Stimulated activated CD8-positive, alpha-beta memory T cell treated with anti-CD3 and anti-CD28 coated beads, Interleukin-7, amount 100 ng/mL, for 4 hours (primary cell): Measurements from ENCODE around the gene DAGLB.

ENCODE experiments used
- DNase-seq, 2 donors: peaks; one replicate each; pipeline ENCODE4 v3.0.0-alpha.2; 2020; ENCODE audit warnings: low read depth in 2 of 2

Gene DAGLB

DNA sequence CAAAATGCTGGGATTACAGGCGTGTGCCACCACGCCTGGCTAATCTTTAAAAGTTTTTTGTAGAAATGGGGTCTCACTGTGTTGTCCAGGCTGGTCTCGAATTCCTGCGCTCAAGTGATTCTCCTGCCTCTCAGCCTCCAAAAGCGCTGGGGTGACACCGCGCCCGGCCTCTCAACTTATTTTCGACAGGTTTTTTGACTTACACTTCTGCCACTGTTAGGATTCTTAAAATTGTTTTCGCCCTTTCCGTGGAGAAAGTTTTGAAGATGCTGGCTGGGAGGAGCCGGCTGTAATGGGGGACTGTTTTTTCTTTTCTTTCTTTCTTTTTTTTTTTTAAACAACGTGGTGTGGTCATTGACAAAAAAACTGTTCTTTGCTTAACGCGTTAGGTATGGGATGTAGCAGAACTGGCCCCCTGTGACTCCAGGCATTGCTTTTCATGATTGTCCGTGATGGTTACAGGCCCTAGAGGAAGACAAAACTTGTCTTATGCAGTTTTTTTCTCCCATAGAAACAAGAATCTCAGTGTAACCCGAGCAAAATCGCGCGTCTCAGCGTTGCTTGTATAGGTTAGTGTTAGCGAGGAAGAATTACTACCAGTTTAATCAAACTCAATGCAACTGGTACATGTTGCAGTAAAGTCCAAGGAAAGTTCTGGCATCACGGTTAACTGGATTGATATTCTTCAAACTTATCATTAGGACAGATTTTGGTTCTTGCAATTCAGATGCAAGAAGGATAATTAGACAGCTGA, 72.2 kb downstream of the DAGLB start:
- no peak for DNase-seq

DNA sequence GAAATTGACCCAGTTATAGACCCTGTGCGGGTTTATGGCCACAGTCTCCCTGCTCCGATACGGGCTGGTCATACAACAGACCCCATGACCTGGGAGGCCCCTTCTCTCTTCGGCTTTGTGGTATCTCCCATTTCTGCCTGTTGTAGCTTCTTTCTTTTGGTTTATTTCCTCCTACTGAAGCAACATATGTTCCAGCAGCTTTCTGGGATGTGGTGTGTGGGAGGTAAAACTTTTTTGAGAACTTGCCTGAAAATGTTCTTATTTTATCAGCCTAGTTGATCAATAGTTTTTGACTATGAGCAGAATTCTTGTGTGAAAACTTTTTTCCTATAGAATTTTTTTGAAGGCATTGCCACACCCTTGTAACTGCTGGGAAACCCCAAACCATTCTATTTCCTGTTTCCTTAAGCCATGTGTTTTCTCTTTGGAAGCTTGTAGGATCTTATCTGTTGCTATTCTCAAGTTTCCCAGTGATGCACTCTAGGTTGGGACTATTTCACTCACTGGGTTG, 80.0 kb downstream of the DAGLB start:
- DNase-seq, result no peak

- no peak for DNase-seq
Observed at GRCh38 chr7:6365451-6365850, 82.3 kb downstream of the DAGLB start.

DNA sequence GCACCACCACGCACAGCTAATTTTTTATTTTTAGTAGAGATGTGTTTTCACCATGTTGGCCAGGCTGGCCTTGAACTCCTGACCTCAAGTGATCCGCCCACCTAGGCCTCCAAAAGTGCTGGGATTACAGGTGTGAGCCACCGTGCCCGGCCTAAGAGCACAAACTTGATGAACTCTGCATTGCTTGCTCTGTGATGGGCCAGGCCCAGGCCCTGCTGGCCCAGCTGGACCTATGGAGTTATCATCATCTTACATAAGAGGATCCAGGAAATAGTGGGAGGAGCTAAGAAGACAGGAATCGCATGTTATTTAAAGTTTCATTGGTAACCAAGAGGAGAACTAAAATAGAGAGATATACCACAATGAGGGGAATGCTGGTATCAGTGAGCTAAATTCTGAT, 86.9 kb downstream of the DAGLB start:
- no peak for DNase-seq

GRCh38 chr7:6359734-6360133, 88.0 kb downstream of the DAGLB start:
- DNase-seq, result no peak
